ENCODE data around the gene ROBO3. TPM values are rescaled to one million over a fixed set of nuclear protein-coding genes. Genes with fewer than 3 reads are reported as not detected.

ROBO3 gene
- total RNA-seq, 2 donors from 2014 or later = 18.0 to 30.6 TPM

DNA sequence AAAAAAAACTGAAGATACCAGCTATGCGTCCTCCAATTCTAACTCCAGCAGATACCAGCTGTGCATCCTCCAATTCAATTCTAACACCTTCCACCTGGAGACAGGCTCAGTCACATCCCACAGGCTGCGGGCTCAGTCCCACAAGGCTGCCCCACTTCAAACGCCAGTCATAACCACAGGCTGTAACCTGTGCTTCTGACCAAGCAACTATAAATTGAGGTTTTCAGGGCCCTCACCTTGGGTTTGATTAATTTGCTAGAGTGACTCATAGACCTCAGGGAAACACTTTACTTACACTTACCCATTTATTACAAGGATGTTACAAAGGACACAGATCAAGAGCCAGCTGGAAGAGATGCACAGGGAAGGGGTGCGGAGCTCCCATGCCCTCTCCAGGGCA is 32.7 kb upstream of the ROBO3 start:
- no peaks in the 10 kb centered on the region for H3K9me3 ChIP-seq
- intact Hi-C loops (cut with DNase I) = no loop called here
- H3K27ac ChIP-seq = no peak overlapping the region
- no peaks in the 10 kb centered on the region for H3K4me1 ChIP-seq (replicated peaks)
- H3K4me3 ChIP-seq = no peak overlapping the region
- DNase-seq (ENCODE audit: low spot score) = no peak
- 49% methylated on average over 4 of the region's 4 CpGs for WGBS
- no peaks in the 10 kb centered on the region for H3K36me3 ChIP-seq
- TF ChIP-seq POLR2AphosphoS5 (IDR thresholded peaks at IDR 0.05) (no peak), POLR2A (IDR thresholded peaks at IDR 0.05) (no peak)
- TF ChIP-seq, protein P1, sequence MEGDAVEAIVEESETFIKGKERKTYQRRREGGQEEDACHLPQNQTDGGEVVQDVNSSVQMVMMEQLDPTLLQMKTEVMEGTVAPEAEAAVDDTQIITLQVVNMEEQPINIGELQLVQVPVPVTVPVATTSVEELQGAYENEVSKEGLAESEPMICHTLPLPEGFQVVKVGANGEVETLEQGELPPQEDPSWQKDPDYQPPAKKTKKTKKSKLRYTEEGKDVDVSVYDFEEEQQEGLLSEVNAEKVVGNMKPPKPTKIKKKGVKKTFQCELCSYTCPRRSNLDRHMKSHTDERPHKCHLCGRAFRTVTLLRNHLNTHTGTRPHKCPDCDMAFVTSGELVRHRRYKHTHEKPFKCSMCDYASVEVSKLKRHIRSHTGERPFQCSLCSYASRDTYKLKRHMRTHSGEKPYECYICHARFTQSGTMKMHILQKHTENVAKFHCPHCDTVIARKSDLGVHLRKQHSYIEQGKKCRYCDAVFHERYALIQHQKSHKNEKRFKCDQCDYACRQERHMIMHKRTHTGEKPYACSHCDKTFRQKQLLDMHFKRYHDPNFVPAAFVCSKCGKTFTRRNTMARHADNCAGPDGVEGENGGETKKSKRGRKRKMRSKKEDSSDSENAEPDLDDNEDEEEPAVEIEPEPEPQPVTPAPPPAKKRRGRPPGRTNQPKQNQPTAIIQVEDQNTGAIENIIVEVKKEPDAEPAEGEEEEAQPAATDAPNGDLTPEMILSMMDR (IDR thresholded peaks at IDR 0.05) = no peak
- H3K27me3 ChIP-seq (replicated peaks; ENCODE audit: insufficient read depth) = no peaks in the 10 kb centered on the region

DNA sequence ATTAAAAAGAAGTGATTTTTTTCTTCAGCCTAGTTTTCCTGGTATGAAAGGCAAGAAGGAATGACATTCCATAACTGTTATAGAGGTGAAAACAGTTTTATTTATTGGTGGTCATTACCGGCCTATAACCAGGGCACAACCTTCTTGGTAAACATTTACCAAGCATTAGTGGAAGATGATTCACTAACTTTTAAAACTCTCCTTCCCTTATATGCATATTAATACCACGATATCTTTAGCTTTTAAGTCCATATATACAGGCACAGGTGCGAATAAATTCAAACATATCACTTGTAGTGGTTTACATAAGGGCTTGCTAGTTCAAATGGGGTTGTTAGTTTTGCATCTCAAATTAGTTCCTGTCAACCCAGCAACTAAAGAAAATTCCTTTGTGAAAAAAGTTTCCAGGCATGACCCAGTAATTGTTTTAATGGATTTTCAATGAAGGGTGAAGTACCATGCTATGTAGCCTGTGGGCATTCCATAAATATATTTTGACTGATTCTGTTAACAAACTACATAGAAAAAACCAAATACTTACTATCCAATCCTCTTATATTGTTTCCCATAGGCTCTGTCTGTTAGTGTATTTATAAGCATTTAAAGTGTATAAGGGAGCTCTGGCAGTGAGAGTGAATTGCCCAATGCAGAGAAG is 30.6 kb upstream of the ROBO3 start:
- H3K4me1 ChIP-seq (replicated peaks) = peaks cover 6% of the 10 kb centered on the region
- WGBS = 55% methylated on average over 3 of the region's 3 CpGs
- intact Hi-C loops (cut with DNase I) = no loop called here
- no peak overlapping the region for H3K4me3 ChIP-seq
- H3K27me3 ChIP-seq (replicated peaks; ENCODE audit: insufficient read depth) = peaks cover 10% of the 10 kb centered on the region
- no peak for TF ChIP-seq POLR2AphosphoS5 (IDR thresholded peaks at IDR 0.05)
- TF ChIP-seq, protein P1 (IDR thresholded peaks at IDR 0.05) = no peak
- no peak for TF ChIP-seq POLR2A (IDR thresholded peaks at IDR 0.05)
- H3K27ac ChIP-seq = no peak overlapping the region
- DNase-seq (ENCODE audit: low spot score) = no peak
- no peaks in the 10 kb centered on the region for H3K9me3 ChIP-seq
- H3K36me3 ChIP-seq = no peaks in the 10 kb centered on the region

DNA sequence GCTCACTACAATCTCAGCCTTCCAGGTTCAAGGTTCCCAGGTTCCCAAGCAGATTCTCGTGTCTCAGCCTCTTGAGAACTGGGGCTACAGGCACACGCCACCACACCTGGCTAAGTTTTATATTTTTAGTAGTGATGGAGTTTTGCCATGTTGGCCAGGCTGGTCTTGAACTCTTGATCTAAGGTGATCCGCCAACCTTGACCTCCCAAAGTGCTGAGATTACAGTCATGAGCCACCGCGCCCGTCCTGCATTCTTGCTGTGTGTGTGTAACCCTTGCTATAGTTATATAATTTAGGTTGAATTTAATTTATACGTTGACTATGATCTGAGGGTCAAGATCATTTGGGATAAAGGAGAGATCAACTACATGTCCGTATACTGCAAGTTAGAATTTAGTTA is 29.3 kb upstream of the ROBO3 start:
- H3K4me3 ChIP-seq = no peak overlapping the region

DNA sequence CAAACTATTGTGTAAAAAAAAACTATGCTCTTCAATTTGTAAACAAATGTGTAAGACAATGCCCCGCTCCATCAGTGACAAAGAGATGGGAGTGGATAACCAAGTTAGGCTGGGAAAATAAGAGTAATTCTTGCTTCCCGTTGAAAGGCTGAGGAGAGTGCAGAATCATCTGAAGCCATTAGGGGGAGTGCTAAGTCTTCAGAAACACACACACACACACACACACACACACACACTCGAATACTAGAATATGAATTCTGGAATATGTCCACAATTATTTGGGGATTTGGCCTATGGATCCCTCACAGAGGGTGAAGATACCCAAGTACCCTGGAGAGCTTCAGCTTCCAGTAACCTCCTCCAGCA is 27.8 kb upstream of the ROBO3 start:
- no peak overlapping the region for H3K4me3 ChIP-seq
- 29% methylated on average over 3 of the region's 3 CpGs for WGBS
- H3K4me1 ChIP-seq (replicated peaks) = peaks cover 8% of the 10 kb centered on the region
- no peak overlapping the region for H3K27ac ChIP-seq
- H3K27me3 ChIP-seq (replicated peaks; ENCODE audit: insufficient read depth) = peaks cover 13% of the 10 kb centered on the region
- DNase-seq (ENCODE audit: low spot score) = no peak
- intact Hi-C loops (cut with DNase I) = loop anchor here (2.0 kb wide), 1 partner anchor 169 kb away; no protein-coding TSS in a partner anchor
- H3K9me3 ChIP-seq = no peaks in the 10 kb centered on the region
- TF ChIP-seq POLR2AphosphoS5 (IDR thresholded peaks at IDR 0.05) (no peak), POLR2A (IDR thresholded peaks at IDR 0.05) (no peak)
- TF ChIP-seq, protein P1 (IDR thresholded peaks at IDR 0.05) = no peak
- H3K36me3 ChIP-seq = no peaks in the 10 kb centered on the region

More for the DNA sequence above, 29.3 kb upstream of the ROBO3 start:
- Histone ChIP-seq H3K4me1 (replicated peaks) (peaks cover 8% of the 10 kb centered on the region), H3K27me3 (replicated peaks; ENCODE audit: insufficient read depth) (peaks cover 13% of the 10 kb centered on the region), H3K9me3 (no peaks in the 10 kb centered on the region), H3K36me3 (no peaks in the 10 kb centered on the region), H3K27ac (no peak overlapping the region)
- WGBS = 89% methylated on average over 8 of the region's 8 CpGs
- no peak for DNase-seq (ENCODE audit: low spot score)
- intact Hi-C loops (cut with DNase I) = loop anchor here (2.0 kb wide), 1 partner anchor 167 kb away; no protein-coding TSS in a partner anchor
- TF ChIP-seq POLR2AphosphoS5 (IDR thresholded peaks at IDR 0.05) = no peak
- TF ChIP-seq POLR2A (IDR thresholded peaks at IDR 0.05) = no peak
- TF ChIP-seq, protein P1 (IDR thresholded peaks at IDR 0.05) = no peak

DNA sequence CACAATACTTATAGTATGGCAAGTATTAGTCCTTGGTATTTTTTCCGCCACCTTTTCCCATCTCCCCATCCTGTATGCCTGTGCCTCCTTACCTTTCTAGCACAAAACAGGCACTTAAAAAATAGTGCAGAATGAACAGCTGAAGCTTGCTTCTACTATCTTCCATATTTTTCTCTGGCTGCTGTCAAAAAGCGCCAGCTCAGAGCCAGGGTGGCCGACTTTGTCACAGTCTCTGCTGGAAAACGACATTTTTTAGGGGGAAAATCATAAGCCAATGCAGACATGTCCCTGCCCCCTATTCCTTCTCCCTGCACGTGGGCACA is 26.5 kb upstream of the ROBO3 start:
- Histone ChIP-seq H3K36me3 (no peaks in the 10 kb centered on the region), H3K27ac (no peak overlapping the region), H3K4me3 (no peak overlapping the region), H3K27me3 (replicated peaks; ENCODE audit: insufficient read depth) (peaks cover 19% of the 10 kb centered on the region), H3K9me3 (no peaks in the 10 kb centered on the region), H3K4me1 (replicated peaks) (peaks cover 8% of the 10 kb centered on the region)
- no peak for TF ChIP-seq POLR2AphosphoS5 (IDR thresholded peaks at IDR 0.05)
- TF ChIP-seq, protein P1 (IDR thresholded peaks at IDR 0.05) = no peak
- no peak for TF ChIP-seq POLR2A (IDR thresholded peaks at IDR 0.05)
- no peak for DNase-seq (ENCODE audit: low spot score)
- 41% methylated on average over 5 of the region's 5 CpGs for WGBS
- intact Hi-C loops (cut with DNase I) = no loop called here
